Epithelial cell of proximal tubule (primary cell): ENCODE results near the gene C1QL1. TPM values are rescaled to one million over a fixed set of nuclear protein-coding genes. Genes with fewer than 3 reads are reported as not detected.

Source experiments
- DNase-seq: peaks from one replicate; pipeline ENCODE4 v3.0.0-alpha.2; 2011; ENCODE audit warnings: low read depth
- H3K4me3 ChIP-seq: 2 replicates; pipeline ENCODE4 v1.5.1; 2011; ENCODE audit warnings: low read depth, mild to moderate bottlenecking, low read length
- CTCF ChIP-seq: conservative IDR thresholded peaks from 2 replicates; pipeline ENCODE4 v1.5.1; 2012; ENCODE audit warnings: low read depth, mild to moderate bottlenecking, low read length
- total RNA-seq: library from RNA; depleted of rRNA; stranded (reverse); fragments of >200 nt; gene quantifications from 2 replicates; pipeline ENCODE4 v1.2.3, GENCODE V29; 2015

C1QL1 gene
- total RNA-seq, 1 donor from 2014 or later = not detected

- DNase-seq = no peak
- no peak for TF ChIP-seq CTCF
- H3K4me3 ChIP-seq = no peak overlapping the region
Observed at GRCh38 chr17:44914698-44915271, 53.3 kb downstream of the C1QL1 start.

GRCh38 chr17:44914148-44914547 is 54.0 kb downstream of the C1QL1 start:
- H3K4me3 ChIP-seq = no peak overlapping the region
- TF ChIP-seq CTCF = no peak
- no peak for DNase-seq

- TF ChIP-seq CTCF = no peak
Observed at GRCh38 chr17:44913676-44914075, 54.4 kb downstream of the C1QL1 start.

GRCh38 chr17:44912763-44913544 is 55.1 kb downstream of the C1QL1 start:
- no peak for TF ChIP-seq CTCF
- no peak for DNase-seq

More at GRCh38 chr17:44913676-44914075, 54.4 kb downstream of the C1QL1 start:
- no peak overlapping the region for H3K4me3 ChIP-seq
- no peak for DNase-seq

GRCh38 chr17:44911133-44912001 is 56.7 kb downstream of the C1QL1 start:
- peak; percentile 66 for TF ChIP-seq CTCF
- DNase-seq = no peak
- peak overlapping the region; percentile 41 for H3K4me3 ChIP-seq

More at GRCh38 chr17:44912763-44913544, 55.1 kb downstream of the C1QL1 start:
- H3K4me3 ChIP-seq = no peak overlapping the region

- H3K4me3 ChIP-seq = no peak overlapping the region
- DNase-seq = no peak
Observed at GRCh38 chr17:44910231-44911106, 57.6 kb downstream of the C1QL1 start.

More at GRCh38 chr17:44910231-44911106, 57.6 kb downstream of the C1QL1 start:
- TF ChIP-seq CTCF = no peak
